GM12878 (cell line): ENCODE results near the gene ZBTB42. TPM values are rescaled to one million over a fixed set of nuclear protein-coding genes. Genes with fewer than 3 reads are reported as not detected.

Experiments used
- ATAC-seq: fragments of 200-7000 bp; cut with Tn5 transposase; 3 replicates; pipeline ENCODE4 v1.9.1; 2020; ENCODE audit warnings: mild to moderate bottlenecking, moderate library complexity
- BruUV-seq: library from RNA; stranded (reverse); fragments of 400-500 nt; replicated peaks from 2 replicates; lab custom pipeline; 2021; lab: Mats Ljungman, UMichigan
- CTCF ChIA-PET: fragments of 300-600 bp; sonication (Branson Sonifier 250); formaldehyde crosslinking; extraction: SDS; loops from one replicate; lab custom pipeline; 2021; ENCODE audit warnings: inconsistent platforms; lab: Yijun Ruan, JAX
- POLR2A ChIA-PET: fragments of 350-600 bp; formaldehyde crosslinking; extraction: SDS; loops from one replicate; lab custom pipeline; 2021; ENCODE audit warnings: inconsistent platforms; lab: Charles Lee
- RAD21 ChIA-PET: fragments of 300-600 bp; sonication (Branson Sonifier 250); formaldehyde crosslinking; loops from one replicate; lab custom pipeline; 2023; ENCODE audit warnings: antibody characterized with exemption; ENCODE audit not compliant: unreplicated experiment; lab: Charles Lee
- SMC1A ChIA-PET: fragments of 300-600 bp; sonication (Branson Sonifier 250); formaldehyde crosslinking; loops from one replicate; lab custom pipeline; 2023; ENCODE audit not compliant: unreplicated experiment, uncharacterized antibody; lab: Charles Lee
- DNase-seq: peaks from one replicate; pipeline ENCODE4 v3.0.0-alpha.2; 2011; ENCODE audit warnings: low read depth, low spot score
- FAIRE-seq: peaks from 3 replicates; lab custom pipeline; 2011; peaks lifted over from hg19 to GRCh38; lab: Jason Lieb, UNC
- H2AFZ ChIP-seq: 2 replicates; pipeline ENCODE4 v1.6.0; 2011; ENCODE audit warnings: low read depth, low read length, control low read depth; ENCODE audit not compliant: control insufficient read depth
- H3K27ac ChIP-seq: 2 replicates; pipeline ENCODE4 v1.5.1; 2011; ENCODE audit warnings: control low read depth; ENCODE audit not compliant: control insufficient read depth, insufficient read depth
- H3K27me3 ChIP-seq, 2 experiments: replicated peaks in 1 of 2; 2 replicates each; pipeline versions ENCODE4 v1.6.0 to v1.6.1; 2011; ENCODE audit warnings: low read length in 1 of 2; ENCODE audit not compliant: control insufficient read depth in 2 of 2, insufficient read depth in 2 of 2
- H3K36me3 ChIP-seq, 2 experiments: 2 replicates each; pipeline ENCODE4 v1.5.1; 2011; ENCODE audit warnings: low read length in 1 of 2; ENCODE audit not compliant: control insufficient read depth in 2 of 2, insufficient read depth in 2 of 2
- H3K4me1 ChIP-seq: 2 replicates; pipeline ENCODE4 v1.6.1; 2011; ENCODE audit warnings: mild to moderate bottlenecking, low read length, moderate library complexity, mixed read lengths; ENCODE audit not compliant: control insufficient read depth, insufficient read depth
- H3K4me2 ChIP-seq: 2 replicates; pipeline ENCODE4 v1.6.0; 2011; ENCODE audit warnings: control low read depth; ENCODE audit not compliant: control insufficient read depth, insufficient read depth
- H3K4me3 ChIP-seq: fragments of 200-600 bp; sonication (generic); 2 replicates; pipeline ENCODE4 v1.5.1; 2016
- H3K79me2 ChIP-seq: 2 replicates; pipeline ENCODE4 v1.6.0; 2011; ENCODE audit warnings: low read length; ENCODE audit not compliant: control insufficient read depth, insufficient read depth
- H3K9ac ChIP-seq: 2 replicates; pipeline ENCODE4 v1.8.0; 2011; ENCODE audit warnings: low read length, control low read depth, mixed read lengths; ENCODE audit not compliant: control insufficient read depth, insufficient read depth
- H3K9me3 ChIP-seq: replicated peaks from 3 replicates; pipeline ENCODE4 v1.5.1; 2011; ENCODE audit warnings: mild to moderate bottlenecking, low read length; ENCODE audit not compliant: control insufficient read depth, insufficient read depth
- H4K20me1 ChIP-seq: 2 replicates; pipeline ENCODE4 v1.6.0; 2011; ENCODE audit not compliant: control insufficient read depth, insufficient read depth
- ATF3 ChIP-seq: IDR thresholded peaks from 2 replicates; pipeline ENCODE4 v1.6.1; 2011; ENCODE audit warnings: low read depth, mild to moderate bottlenecking, low read length, moderate library complexity, borderline replicate concordance; ENCODE audit errors: extremely low read depth
- JUND ChIP-seq: IDR thresholded peaks from 2 replicates; pipeline ENCODE4 v1.6.1; 2012; ENCODE audit warnings: low read depth, mild to moderate bottlenecking, low read length, improper control_type of control experiment, moderate library complexity
- LARP7 ChIP-seq: fragments of 450-650 bp; IDR thresholded peaks from 2 replicates; pipeline ENCODE4 v1.6.1; 2017; ENCODE audit warnings: mild to moderate bottlenecking
- NFYB ChIP-seq: IDR thresholded peaks from 2 replicates; pipeline ENCODE4 v1.6.1; 2011; ENCODE audit warnings: low read depth, mild to moderate bottlenecking, low read length, improper control_type of control experiment, moderate library complexity; ENCODE audit not compliant: insufficient read depth
- NKRF ChIP-seq: fragments of 450-650 bp; conservative IDR thresholded peaks from 2 replicates; pipeline ENCODE4 v1.6.1; 2017; ENCODE audit warnings: mild to moderate bottlenecking, moderate library complexity
- NRF1 ChIP-seq: conservative IDR thresholded peaks from 2 replicates; pipeline ENCODE4 v1.6.1; 2011; ENCODE audit warnings: mild to moderate bottlenecking, low read depth, low read length, improper control_type of control experiment
- RUNX3 ChIP-seq: IDR thresholded peaks from 2 replicates; pipeline ENCODE4 v1.6.1; 2012; ENCODE audit warnings: low read length, inconsistent platforms
- SP1 ChIP-seq: IDR thresholded peaks from one replicate; pipeline ENCODE4 v1.6.1; 2011; ENCODE audit warnings: low read depth, low read length
- SUPT20H ChIP-seq: IDR thresholded peaks from 2 replicates; pipeline ENCODE4 v1.6.1; 2011; ENCODE audit warnings: low read depth, mild to moderate bottlenecking, low read length, moderate library complexity, borderline replicate concordance; ENCODE audit not compliant: control insufficient read depth
- WGBS: methylation state at CpG from one replicate; pipeline ENCODE4 v1.1.6; 2016; ENCODE audit warnings: low lambda C conversion rate; ENCODE audit not compliant: insufficient replicate concordance, insufficient coverage; ENCODE audit errors: missing lambda C conversion rate; 5-methylcytosine and 5-hydroxymethylcytosine counted together
- in situ Hi-C: fragments of 300-500 bp; cut with MboI; formaldehyde crosslinking; loops from 9 replicates; pipeline ENCODE4 v1.14.3; 2018; ENCODE audit warnings: mixed read lengths
- intact Hi-C: fragments of 100-400 bp; cut with micrococcal nuclease; formaldehyde crosslinking; loops from one replicate; pipeline ENCODE4 v1.14.2; 2022; ENCODE audit not compliant: unreplicated experiment
- polyA plus RNA-seq, 11 experiments: library from polyadenylated mRNA; depleted of rRNA in 4 of 11; unstranded in 6 of 11; stranded (reverse) in 5 of 11; fragments of >200 nt; fragmentation: Nextera tagmentation in 4 of 11; fragmentation: Illumina TruSeq in 1 of 11; extraction: Ambion mirVana in 4 of 11; extraction: Trizol in 1 of 11; gene quantifications; 1 replicate in 1 of 11; 2 replicates in 10 of 11; pipeline versions ENCODE4 v1.2.1 to v1.2.3, GENCODE V29; 2011 to 2016; ENCODE audit warnings: inconsistent platforms in 2 of 11, missing spikeins in 2 of 11, low read depth in 1 of 11
- total RNA-seq, 4 experiments: library from RNA; depleted of rRNA in 3 of 4; stranded (reverse); fragments of >200 nt in 3 of 4; fragmentation: Illumina TruSeq in 1 of 4; extraction: Trizol in 1 of 4; gene quantifications; 2 replicates each; pipeline versions ENCODE4 v1.2.1 to v1.2.3, GENCODE V29; 2013 to 2021
- TF ChIP-seq, protein P1 (sequence below): fragments of 450-650 bp; IDR thresholded peaks from 2 replicates; pipeline ENCODE4 v1.6.1; 2017; ENCODE audit warnings: mild to moderate bottlenecking
- TF ChIP-seq, protein P2 (sequence below): fragments of 450-650 bp; IDR thresholded peaks from 2 replicates; pipeline ENCODE4 v1.6.1; 2016; ENCODE audit warnings: mild to moderate bottlenecking

The ZBTB42 gene
- total and polyA plus RNA-seq, 10 of the 15 experiments (the other 5 are each of a cell fraction or from before 2014, with no cell fraction given) = 0.05 to 1.2 (median 0.37) TPM; not detected in 2

DNA sequence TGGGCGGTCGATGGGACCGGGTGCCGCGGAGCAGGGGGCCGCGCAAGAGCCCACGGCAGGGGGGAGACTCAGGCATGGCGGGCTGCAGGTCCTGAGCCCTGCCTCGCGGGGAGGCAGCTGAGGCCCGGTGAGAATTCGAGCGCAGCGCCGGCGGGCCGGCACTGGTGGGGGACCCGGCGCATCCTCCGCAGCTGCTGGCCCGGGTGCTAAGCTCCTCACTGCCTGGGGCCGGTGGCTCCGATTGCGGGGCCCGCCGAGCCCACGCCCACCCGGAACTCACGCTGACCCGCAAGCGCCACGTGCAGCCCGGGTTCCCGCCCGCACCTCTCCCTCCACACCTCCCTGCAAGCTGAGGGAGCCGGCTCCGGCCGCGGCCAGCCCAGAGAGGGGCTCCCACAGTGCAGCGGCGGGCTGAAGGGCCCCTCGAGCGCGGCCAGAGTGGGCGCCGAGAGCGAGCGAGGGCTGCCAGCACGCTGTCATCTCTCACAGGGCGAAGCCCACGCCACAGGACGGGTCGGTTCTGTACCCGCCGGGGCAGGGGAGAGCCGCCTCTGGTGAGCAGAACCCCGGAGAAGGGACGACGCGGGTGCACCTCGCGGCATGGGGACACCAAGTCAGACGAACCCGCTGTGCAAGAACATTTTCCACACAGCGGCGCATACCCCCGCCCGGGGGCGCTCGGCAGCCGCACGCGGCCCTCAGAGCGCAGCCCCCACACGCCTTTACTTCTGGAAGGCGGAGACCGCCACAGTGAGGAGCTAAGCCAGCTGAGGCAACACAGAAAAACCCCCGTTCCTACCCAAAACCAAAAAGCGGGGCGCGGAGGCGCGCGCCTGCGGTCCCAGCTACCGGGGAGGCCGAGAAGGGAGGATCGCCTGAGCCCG is 49.1 kb upstream of the ZBTB42 start (continued):
- no peak for TF ChIP-seq ATF3
- no peak for TF ChIP-seq SP1

GRCh38 chr14:104752423-104752734 is 48.5 kb upstream of the ZBTB42 start:
- ChIA-PET SMC1A (interaction anchor here (0.9 to 1.4 kb wide), 3 partner anchors 14 to 28 kb away, joined by 3 to 5 read pairs (median 4); partner anchors contain the start of gene ADSS1), RAD21 (interaction anchor here (0.5 to 1.8 kb wide), 8 partner anchors 10 to 94 kb away, joined by 3 to 8 read pairs (median 3); no protein-coding TSS in a partner anchor), POLR2A (interaction anchor here (0.9 to 1.4 kb wide), 6 partner anchors 13 to 313 kb away, joined by 3 to 7 read pairs (median 5); partner anchors contain the start of genes CDCA4 and GPR132), CTCF (interaction anchor here (0.9 to 2.4 kb wide), 9 partner anchors 14 to 675 kb away, joined by 3 to 13 read pairs (median 4); no protein-coding TSS in a partner anchor)
- peak overlapping the region; percentile 82 for H3K27ac ChIP-seq
- H3K79me2 ChIP-seq = peaks cover 31% of the 10 kb centered on the region
- no peaks in the 10 kb centered on the region for H4K20me1 ChIP-seq
- peak overlapping the region; percentile 97 for H2AFZ ChIP-seq
- no peaks in the 10 kb centered on the region; the same call in 2 of the 3 replicates for H3K9me3 ChIP-seq
- 0% methylated on average over 21 of the region's 21 CpGs for WGBS
- DNase-seq (no peak), FAIRE-seq (peak; percentile 99), ATAC-seq (peak; percentile 93)
- H3K27me3 ChIP-seq = no peaks in the 10 kb centered on the region
- H3K36me3 ChIP-seq = peaks cover 2 to 8% of the 10 kb centered on the region in 2 experiments; a peak in 3 of 4 replicates
- peak overlapping the region; percentile 90 for H3K4me3 ChIP-seq
- no TSS peak for BruUV-seq
- peak overlapping the region; percentile 91 for H3K4me2 ChIP-seq
- peaks cover 17% of the 10 kb centered on the region for H3K4me1 ChIP-seq
- peak overlapping the region; percentile 80 for H3K9ac ChIP-seq
- TF ChIP-seq LARP7 (no peak), NFYB (peak; percentile 66; the same call in 1 of the 2 replicates), NRF1 (no peak), RUNX3 (no peak), NKRF (peak; percentile 43; the same call in 1 of the 2 replicates), SUPT20H (no peak), JUND (no peak)
- TF ChIP-seq, protein P1, sequence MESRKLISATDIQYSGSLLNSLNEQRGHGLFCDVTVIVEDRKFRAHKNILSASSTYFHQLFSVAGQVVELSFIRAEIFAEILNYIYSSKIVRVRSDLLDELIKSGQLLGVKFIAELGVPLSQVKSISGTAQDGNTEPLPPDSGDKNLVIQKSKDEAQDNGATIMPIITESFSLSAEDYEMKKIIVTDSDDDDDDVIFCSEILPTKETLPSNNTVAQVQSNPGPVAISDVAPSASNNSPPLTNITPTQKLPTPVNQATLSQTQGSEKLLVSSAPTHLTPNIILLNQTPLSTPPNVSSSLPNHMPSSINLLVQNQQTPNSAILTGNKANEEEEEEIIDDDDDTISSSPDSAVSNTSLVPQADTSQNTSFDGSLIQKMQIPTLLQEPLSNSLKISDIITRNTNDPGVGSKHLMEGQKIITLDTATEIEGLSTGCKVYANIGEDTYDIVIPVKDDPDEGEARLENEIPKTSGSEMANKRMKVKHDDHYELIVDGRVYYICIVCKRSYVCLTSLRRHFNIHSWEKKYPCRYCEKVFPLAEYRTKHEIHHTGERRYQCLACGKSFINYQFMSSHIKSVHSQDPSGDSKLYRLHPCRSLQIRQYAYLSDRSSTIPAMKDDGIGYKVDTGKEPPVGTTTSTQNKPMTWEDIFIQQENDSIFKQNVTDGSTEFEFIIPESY = no peak
- TF ChIP-seq, protein P2, sequence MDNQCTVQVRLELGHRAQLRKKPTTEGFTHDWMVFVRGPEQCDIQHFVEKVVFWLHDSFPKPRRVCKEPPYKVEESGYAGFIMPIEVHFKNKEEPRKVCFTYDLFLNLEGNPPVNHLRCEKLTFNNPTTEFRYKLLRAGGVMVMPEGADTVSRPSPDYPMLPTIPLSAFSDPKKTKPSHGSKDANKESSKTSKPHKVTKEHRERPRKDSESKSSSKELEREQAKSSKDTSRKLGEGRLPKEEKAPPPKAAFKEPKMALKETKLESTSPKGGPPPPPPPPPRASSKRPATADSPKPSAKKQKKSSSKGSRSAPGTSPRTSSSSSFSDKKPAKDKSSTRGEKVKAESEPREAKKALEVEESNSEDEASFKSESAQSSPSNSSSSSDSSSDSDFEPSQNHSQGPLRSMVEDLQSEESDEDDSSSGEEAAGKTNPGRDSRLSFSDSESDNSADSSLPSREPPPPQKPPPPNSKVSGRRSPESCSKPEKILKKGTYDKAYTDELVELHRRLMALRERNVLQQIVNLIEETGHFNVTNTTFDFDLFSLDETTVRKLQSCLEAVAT = 0 out of 2 replicates have a peak, but pooled peaks have one; percentile 32
- in situ Hi-C loops = no loop called here
- intact Hi-C loops = no loop called here
